GM21723 (cell line): ENCODE data around the gene ACBD4.

Experiments used
- ATAC-seq: cut with Tn5 transposase; IDR thresholded peaks from one replicate; pipeline ENCODE4 v1.9.1; 2021; ENCODE audit warnings: mild to moderate bottlenecking, moderate library complexity; ENCODE audit not compliant: unreplicated experiment

ACBD4 gene

GRCh38 chr17:45132572-45133463, 2.7 kb upstream of the ACBD4 start:
- ATAC-seq, result peak; percentile 33

GRCh38 chr17:45135978-45136791, 698 bp downstream of the ACBD4 start:
- no peak for ATAC-seq

- no peak for ATAC-seq
Observed at GRCh38 chr17:45136846-45137560, 1.5 kb downstream of the ACBD4 start.

GRCh38 chr17:45137561-45138305, 2.2 kb downstream of the ACBD4 start:
- no peak for ATAC-seq

- no peak for ATAC-seq
Observed at GRCh38 chr17:45138911-45139532, 3.5 kb downstream of the ACBD4 start.

GRCh38 chr17:45139533-45139920, 4.0 kb downstream of the ACBD4 start:
- ATAC-seq, result no peak

GRCh38 chr17:45143094-45143670, 7.7 kb downstream of the ACBD4 start:
- no peak for ATAC-seq

GRCh38 chr17:45143767-45144198, 8.3 kb downstream of the ACBD4 start:
- no peak for ATAC-seq

GRCh38 chr17:45144199-45145034, 8.9 kb downstream of the ACBD4 start:
- no peak for ATAC-seq

GRCh38 chr17:45145035-45145389, 9.5 kb downstream of the ACBD4 start:
- no peak for ATAC-seq

GRCh38 chr17:45146166-45146565, 10.7 kb downstream of the ACBD4 start:
- ATAC-seq, result no peak

- ATAC-seq, result no peak
Observed at GRCh38 chr17:45146592-45146889, 11.1 kb downstream of the ACBD4 start.

GRCh38 chr17:45146890-45147580, 11.5 kb downstream of the ACBD4 start:
- ATAC-seq, result no peak

GRCh38 chr17:45147581-45148182, 12.2 kb downstream of the ACBD4 start:
- no peak for ATAC-seq

GRCh38 chr17:45148183-45149036, 12.9 kb downstream of the ACBD4 start, which contains the start of gene HEXIM1:
TSS of gene HEXIM1 (plus strand) at chr17:45148475. CDS start at chr17:45149191, 716 bp downstream.
- ATAC-seq, result peak; percentile 59

- peak; percentile 40 for ATAC-seq
Observed at GRCh38 chr17:45149037-45149668, 13.7 kb downstream of the ACBD4 start.
